GM13977 (cell line): ENCODE results near the gene ST13.

Experiments
- DNase-seq: peaks from one replicate; pipeline ENCODE4 v3.0.0; 2012; ENCODE audit warnings: low spot score
- CTCF ChIP-seq: IDR thresholded peaks from 2 replicates; pipeline ENCODE4 v1.5.1; 2012; ENCODE audit warnings: mild to moderate bottlenecking, control low read depth; ENCODE audit not compliant: insufficient read depth; ENCODE audit errors: extremely low read depth, missing control alignments
- in situ Hi-C: fragments of 300-500 bp; cut with MboI; formaldehyde crosslinking; loops from one replicate; pipeline ENCODE4 v1.12.0; 2022; ENCODE audit warnings: low sequenced_read_pairs, low pct_unique_long_range_greater_than_20kb, mixed read lengths, inconsistent platforms; ENCODE audit not compliant: unreplicated experiment

Gene ST13

GRCh38 chr22:40856513-40857308 is at the start of gene ST13, which contains the start of gene XPNPEP3:
Gene ST13, minus strand, starts transcription at chr22:40856639. Its CDS starts 99 bp downstream, at chr22:40856540.
Gene XPNPEP3, plus strand, starts transcription at chr22:40857148. Its CDS starts 34 bp downstream, at chr22:40857182.
- peak; percentile 3 for TF ChIP-seq CTCF
- in situ Hi-C loops = no loop called here
- peak; percentile 90 for DNase-seq

- TF ChIP-seq CTCF = no peak
- in situ Hi-C loops = no loop called here
- no peak for DNase-seq
Observed at GRCh38 chr22:40904101-40904500, 47.7 kb upstream of the ST13 start.

GRCh38 chr22:40898850-40899357 is 42.5 kb upstream of the ST13 start:
- TF ChIP-seq CTCF = peak; percentile 53
- in situ Hi-C loops = no loop called here
- peak; percentile 60 for DNase-seq

- TF ChIP-seq CTCF = no peak
- in situ Hi-C loops = no loop called here
- DNase-seq = no peak
Observed at GRCh38 chr22:40894417-40894816, 38.0 kb upstream of the ST13 start.

- in situ Hi-C loops = no loop called here
- DNase-seq = no peak
Observed at GRCh38 chr22:40890881-40891280, 34.4 kb upstream of the ST13 start.

GRCh38 chr22:40889116-40889515 is 32.7 kb upstream of the ST13 start:
- DNase-seq = no peak
- in situ Hi-C loops = no loop called here
- TF ChIP-seq CTCF = no peak

More at GRCh38 chr22:40890881-40891280, 34.4 kb upstream of the ST13 start:
- no peak for TF ChIP-seq CTCF
